ENCODE data around the gene CADM4. TPM values are rescaled to one million over a fixed set of nuclear protein-coding genes. Genes with fewer than 3 reads are reported as not detected.
"Not testable (repeated sequence)": the region's sequence is repeated elsewhere in the genome, so short reads cannot be mapped to it uniquely, and the experiment has no call there.

CADM4 gene
- total and polyA plus RNA-seq, 9 donors: 6.7 to 27.1 (median 12.6) TPM

GRCh38 chr19:43636121-43636683 lies 3.4 kb downstream of the CADM4 start:
- H3K4me1 ChIP-seq (ENCODE audit: control insufficient read depth, insufficient read depth, low read length): peaks cover 25% of the 10 kb centered on the region
- H3K9me3 ChIP-seq (replicated peaks; ENCODE audit: control insufficient read depth, low read depth, low read length): no peaks in the 10 kb centered on the region
- no peaks in the 10 kb centered on the region for H3K36me3 ChIP-seq (ENCODE audit: control insufficient read depth, insufficient read depth, low read length)
- 30% methylated on average over 2 of the region's 14 CpGs for WGBS (ENCODE audit: insufficient coverage)
- no peak overlapping the region for H3K27ac ChIP-seq (ENCODE audit: low read length)
- H3K27me3 ChIP-seq (ENCODE audit: control insufficient read depth, insufficient read depth, low read length): peaks cover 30% of the 10 kb centered on the region
- H3K4me3 ChIP-seq (ENCODE audit: low read length): no peak overlapping the region
- DNase-seq: no peak

GRCh38 chr19:43635561-43635940 lies 4.1 kb downstream of the CADM4 start:
- not testable (repeated sequence) for H3K4me3 ChIP-seq (ENCODE audit: low read length); H3K27ac ChIP-seq (ENCODE audit: low read length); H3K9me3 ChIP-seq (replicated peaks; ENCODE audit: control insufficient read depth, low read depth, low read length); H3K36me3 ChIP-seq (ENCODE audit: control insufficient read depth, insufficient read depth, low read length); DNase-seq
- WGBS (ENCODE audit: insufficient coverage): 19% methylated on average over 2 of the region's 2 CpGs
- Histone ChIP-seq H3K4me1 (ENCODE audit: control insufficient read depth, insufficient read depth, low read length) (peaks cover 24% of the 10 kb centered on the region), H3K27me3 (ENCODE audit: control insufficient read depth, insufficient read depth, low read length) (peaks cover 26% of the 10 kb centered on the region)

- Histone ChIP-seq H3K4me1 (ENCODE audit: control insufficient read depth, insufficient read depth, low read length) (peaks cover 19% of the 10 kb centered on the region), H3K27ac (ENCODE audit: low read length) (peak overlapping the region; percentile 13), H3K36me3 (ENCODE audit: control insufficient read depth, insufficient read depth, low read length) (no peaks in the 10 kb centered on the region), H3K27me3 (ENCODE audit: control insufficient read depth, insufficient read depth, low read length) (peaks cover 21% of the 10 kb centered on the region), H3K4me3 (ENCODE audit: low read length) (no peak overlapping the region), H3K9me3 (replicated peaks; ENCODE audit: control insufficient read depth, low read depth, low read length) (no peaks in the 10 kb centered on the region)
- 4% methylated on average over 13 of the region's 17 CpGs for WGBS (ENCODE audit: insufficient coverage)
- peak; percentile 38 for DNase-seq
These were observed 4.6 kb downstream of the CADM4 start for GRCh38 chr19:43634872-43635560.

GRCh38 chr19:43634506-43634871 lies 5.2 kb downstream of the CADM4 start:
- peak overlapping the region; percentile 13 for H3K27ac ChIP-seq (ENCODE audit: low read length)
- no peaks in the 10 kb centered on the region for H3K9me3 ChIP-seq (replicated peaks; ENCODE audit: control insufficient read depth, low read depth, low read length)
- no peak overlapping the region for H3K4me3 ChIP-seq (ENCODE audit: low read length)
- H3K4me1 ChIP-seq (ENCODE audit: control insufficient read depth, insufficient read depth, low read length): peaks cover 16% of the 10 kb centered on the region
- DNase-seq: peak; percentile 34
- H3K27me3 ChIP-seq (ENCODE audit: control insufficient read depth, insufficient read depth, low read length): peaks cover 19% of the 10 kb centered on the region
- H3K36me3 ChIP-seq (ENCODE audit: control insufficient read depth, insufficient read depth, low read length): no peaks in the 10 kb centered on the region
- 22% methylated on average over 1 of the region's 5 CpGs for WGBS (ENCODE audit: insufficient coverage)

- peaks cover 17% of the 10 kb centered on the region for H3K27me3 ChIP-seq (ENCODE audit: control insufficient read depth, insufficient read depth, low read length)
- 81% methylated on average over 2 of the region's 5 CpGs for WGBS (ENCODE audit: insufficient coverage)
These were observed 5.6 kb downstream of the CADM4 start for GRCh38 chr19:43634068-43634467.

GRCh38 chr19:43633520-43633919 lies 6.1 kb downstream of the CADM4 start:
- H3K9me3 ChIP-seq (replicated peaks; ENCODE audit: control insufficient read depth, low read depth, low read length): no peaks in the 10 kb centered on the region
- no peak overlapping the region for H3K27ac ChIP-seq (ENCODE audit: low read length)
- no peaks in the 10 kb centered on the region for H3K36me3 ChIP-seq (ENCODE audit: control insufficient read depth, insufficient read depth, low read length)
- H3K27me3 ChIP-seq (ENCODE audit: control insufficient read depth, insufficient read depth, low read length): peaks cover 11% of the 10 kb centered on the region
- no peak for DNase-seq
- WGBS (ENCODE audit: insufficient coverage): no CpG with 5 or more reads among the region's 4 CpGs
- peaks cover 12% of the 10 kb centered on the region for H3K4me1 ChIP-seq (ENCODE audit: control insufficient read depth, insufficient read depth, low read length)
- no peak overlapping the region for H3K4me3 ChIP-seq (ENCODE audit: low read length)

More at GRCh38 chr19:43634068-43634467, 5.6 kb downstream of the CADM4 start:
- H3K4me1 ChIP-seq (ENCODE audit: control insufficient read depth, insufficient read depth, low read length): peaks cover 14% of the 10 kb centered on the region
- no peaks in the 10 kb centered on the region for H3K9me3 ChIP-seq (replicated peaks; ENCODE audit: control insufficient read depth, low read depth, low read length)
- H3K27ac ChIP-seq (ENCODE audit: low read length): no peak overlapping the region
- no peaks in the 10 kb centered on the region for H3K36me3 ChIP-seq (ENCODE audit: control insufficient read depth, insufficient read depth, low read length)
- no peak overlapping the region for H3K4me3 ChIP-seq (ENCODE audit: low read length)
- no peak for DNase-seq

GRCh38 chr19:43631491-43631890 lies 8.2 kb downstream of the CADM4 start:
- DNase-seq: no peak
- WGBS (ENCODE audit: insufficient coverage): 87% methylated on average over 3 of the region's 5 CpGs
- Histone ChIP-seq H3K27me3 (ENCODE audit: control insufficient read depth, insufficient read depth, low read length) (peaks cover 5% of the 10 kb centered on the region), H3K27ac (ENCODE audit: low read length) (no peak overlapping the region), H3K4me1 (ENCODE audit: control insufficient read depth, insufficient read depth, low read length) (peaks cover 12% of the 10 kb centered on the region), H3K4me3 (ENCODE audit: low read length) (no peak overlapping the region), H3K36me3 (ENCODE audit: control insufficient read depth, insufficient read depth, low read length) (no peaks in the 10 kb centered on the region), H3K9me3 (replicated peaks; ENCODE audit: control insufficient read depth, low read depth, low read length) (no peaks in the 10 kb centered on the region)

GRCh38 chr19:43628646-43629326 lies 10.9 kb downstream of the CADM4 start:
- Histone ChIP-seq H3K4me3 (ENCODE audit: low read length) (no peak overlapping the region), H3K27ac (ENCODE audit: low read length) (no peak overlapping the region), H3K9me3 (replicated peaks; ENCODE audit: control insufficient read depth, low read depth, low read length) (no peaks in the 10 kb centered on the region), H3K36me3 (ENCODE audit: control insufficient read depth, insufficient read depth, low read length) (no peaks in the 10 kb centered on the region), H3K4me1 (ENCODE audit: control insufficient read depth, insufficient read depth, low read length) (no peaks in the 10 kb centered on the region), H3K27me3 (ENCODE audit: control insufficient read depth, insufficient read depth, low read length) (no peaks in the 10 kb centered on the region)
- WGBS (ENCODE audit: insufficient coverage): 75% methylated on average over 2 of the region's 3 CpGs
- DNase-seq: no peak

GRCh38 chr19:43626838-43627237 lies 12.8 kb downstream of the CADM4 start:
- Histone ChIP-seq H3K27me3 (ENCODE audit: control insufficient read depth, insufficient read depth, low read length) (no peaks in the 10 kb centered on the region), H3K4me3 (ENCODE audit: low read length) (no peak overlapping the region), H3K36me3 (ENCODE audit: control insufficient read depth, insufficient read depth, low read length) (no peaks in the 10 kb centered on the region), H3K27ac (ENCODE audit: low read length) (no peak overlapping the region), H3K9me3 (replicated peaks; ENCODE audit: control insufficient read depth, low read depth, low read length) (no peaks in the 10 kb centered on the region), H3K4me1 (ENCODE audit: control insufficient read depth, insufficient read depth, low read length) (no peaks in the 10 kb centered on the region)
- 39% methylated on average over 8 of the region's 17 CpGs for WGBS (ENCODE audit: insufficient coverage)
- no peak for DNase-seq

GRCh38 chr19:43625918-43626579 lies 13.6 kb downstream of the CADM4 start:
- no peak overlapping the region for H3K4me3 ChIP-seq (ENCODE audit: low read length)
- no peaks in the 10 kb centered on the region for H3K36me3 ChIP-seq (ENCODE audit: control insufficient read depth, insufficient read depth, low read length)
- WGBS (ENCODE audit: insufficient coverage): 78% methylated on average over 22 of the region's 32 CpGs
- no peak overlapping the region for H3K27ac ChIP-seq (ENCODE audit: low read length)
- H3K4me1 ChIP-seq (ENCODE audit: control insufficient read depth, insufficient read depth, low read length): no peaks in the 10 kb centered on the region
- H3K9me3 ChIP-seq (replicated peaks; ENCODE audit: control insufficient read depth, low read depth, low read length): no peaks in the 10 kb centered on the region
- no peak for DNase-seq
- H3K27me3 ChIP-seq (ENCODE audit: control insufficient read depth, insufficient read depth, low read length): no peaks in the 10 kb centered on the region

All from muscle of leg (tissue), 11 donors.